Activated naive CD8-positive, alpha-beta T cell treated with anti-CD3 and anti-CD28 coated beads for 36 hours (primary cell): ENCODE measurements around the gene NOPCHAP1. TPM values are rescaled to one million over a fixed set of nuclear protein-coding genes. Genes with fewer than 3 reads are reported as not detected.

Experiments used
- DNase-seq: peaks from one replicate; pipeline ENCODE4 v3.0.0; 2021
- H3K27ac Mint-ChIP-seq: one replicate; pipeline ENCODE4 v1.8.0; 2022; ENCODE audit warnings: mild to moderate bottlenecking, moderate library complexity, mixed read lengths
- H3K27me3 Mint-ChIP-seq: one replicate; pipeline ENCODE4 v1.8.0; 2022; ENCODE audit warnings: mild to moderate bottlenecking, mixed read lengths
- H3K36me3 Mint-ChIP-seq: one replicate; pipeline ENCODE4 v1.8.0; 2021; ENCODE audit warnings: mild to moderate bottlenecking, mixed read lengths
- H3K4me1 Mint-ChIP-seq: one replicate; pipeline ENCODE4 v1.8.0; 2021; ENCODE audit warnings: mixed read lengths
- H3K4me3 Mint-ChIP-seq: one replicate; pipeline ENCODE4 v1.8.0; 2022; ENCODE audit warnings: mild to moderate bottlenecking, moderate library complexity, mixed read lengths
- H3K9me3 Mint-ChIP-seq: one replicate; pipeline ENCODE4 v1.8.0; 2022; ENCODE audit warnings: mixed read lengths
- total RNA-seq, 2 experiments: library from RNA; stranded (reverse); gene quantifications; one replicate each; pipeline ENCODE4 v1.2.3, GENCODE V29; 2021

NOPCHAP1 gene
- total RNA-seq, 2 experiments from 2014 or later, result 42.1 to 42.3 TPM

DNA sequence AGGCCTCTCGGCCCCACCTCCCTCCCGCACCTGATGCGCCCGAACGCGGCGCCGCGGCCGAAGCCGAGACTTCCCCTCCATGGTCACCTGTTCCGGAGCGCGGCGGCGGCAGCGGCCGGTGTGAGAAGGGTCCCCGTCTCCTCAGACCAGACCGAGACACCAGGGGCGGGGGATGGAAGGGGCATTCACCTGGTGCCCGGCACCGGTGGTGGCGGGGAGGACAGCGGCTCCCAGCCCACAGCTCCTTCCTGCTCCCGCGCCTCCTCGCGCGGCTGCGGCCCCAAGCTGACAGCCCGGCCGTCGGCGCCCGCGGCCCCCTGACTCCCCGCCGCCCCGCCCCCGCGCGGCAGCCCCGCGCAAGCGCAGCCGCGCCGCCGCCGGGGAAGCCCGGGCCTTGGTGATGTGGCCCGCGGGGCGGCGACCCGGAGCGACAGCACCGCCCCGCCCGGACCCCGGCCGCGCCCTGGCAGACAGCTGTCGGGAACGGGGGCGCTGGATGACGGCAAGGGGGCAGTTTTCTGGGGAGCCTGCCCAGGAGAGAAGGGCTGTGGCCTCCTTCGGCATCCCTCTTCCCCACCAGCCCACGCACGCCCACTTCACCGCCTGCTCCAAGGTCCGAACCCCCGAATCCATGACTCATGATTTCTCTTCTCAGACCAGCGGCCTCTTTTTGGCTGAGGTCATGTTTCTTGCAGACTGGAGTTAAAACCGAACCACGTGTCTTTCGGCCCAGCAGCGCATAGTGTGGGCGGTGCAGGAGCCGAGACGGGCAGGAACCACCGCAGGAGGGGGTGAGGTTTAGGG lies 27.9 kb upstream of the NOPCHAP1 start, which contains the start of gene SLC41A2:
SLC41A2 (minus strand) TSS at position 290 of the 804 bp plus-strand sequence. CDS start 29,763 bp downstream, outside the sequence.
- Mint-ChIP-seq H3K4me1 (peaks cover 27% of the 10 kb centered on the region), H3K27ac (peak within 1 kb of the TSS; percentile 85), H3K27me3 (peaks cover 33% of the 10 kb centered on the region), H3K4me3 (peak within 1 kb of the TSS; percentile 84), H3K36me3 (no peaks in the 10 kb centered on the region), H3K9me3 (no peaks in the 10 kb centered on the region)
- DNase-seq, result peak; percentile 89

DNA sequence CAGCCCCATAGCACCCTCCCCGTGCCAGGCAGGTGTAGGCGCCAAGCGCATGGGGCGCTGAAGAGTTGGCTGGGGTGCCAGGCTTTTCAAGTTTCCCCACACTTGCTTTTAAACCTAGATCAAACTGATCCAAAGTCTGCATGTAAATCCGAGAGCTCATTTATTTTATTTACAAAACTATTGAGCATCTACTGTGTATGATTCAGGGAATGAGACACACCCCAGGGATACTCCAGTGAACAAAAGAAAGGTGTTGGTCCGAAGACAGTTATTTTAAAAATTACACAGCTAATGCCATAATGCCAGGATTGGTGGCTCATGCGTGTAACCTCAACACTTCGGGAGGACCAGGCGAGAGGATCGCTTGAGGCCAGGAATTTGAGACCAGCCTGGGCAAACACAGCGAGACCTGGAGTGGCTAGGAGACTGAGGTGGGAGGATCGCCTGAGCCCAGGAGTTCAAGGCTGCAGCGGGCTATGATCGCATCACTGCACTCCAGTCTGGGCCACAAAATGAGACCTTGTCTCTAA lies 27.2 kb upstream of the NOPCHAP1 start:
- Mint-ChIP-seq H3K4me3 (peak overlapping the region; percentile 84), H3K36me3 (no peaks in the 10 kb centered on the region), H3K4me1 (peaks cover 25% of the 10 kb centered on the region), H3K27ac (peak overlapping the region; percentile 85), H3K27me3 (peaks cover 26% of the 10 kb centered on the region), H3K9me3 (no peaks in the 10 kb centered on the region)
- no peak for DNase-seq

DNA sequence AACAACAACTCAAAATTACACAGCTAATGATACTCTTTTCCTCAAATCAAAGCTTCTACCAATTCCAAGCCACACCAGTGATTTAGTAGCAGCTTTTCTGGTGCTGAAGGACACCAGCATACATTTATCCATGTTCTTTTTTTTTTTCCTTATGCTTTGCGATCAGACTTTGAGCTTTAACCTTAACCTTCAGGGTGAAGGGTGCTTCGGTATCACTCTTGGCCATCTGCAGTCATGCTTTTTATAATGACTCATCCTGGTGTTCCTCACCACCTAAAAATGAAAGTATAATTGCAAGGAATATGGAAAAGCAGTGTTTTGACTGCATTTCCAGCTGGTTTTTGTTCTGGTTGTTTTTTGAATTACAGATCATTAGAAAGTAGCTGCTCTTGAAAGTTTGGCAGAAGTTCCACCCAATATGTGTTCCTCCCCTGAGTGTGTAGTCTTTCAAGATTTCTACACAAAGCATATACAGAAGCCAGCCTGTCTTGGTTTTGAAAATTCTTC lies 26.7 kb upstream of the NOPCHAP1 start:
- H3K9me3 Mint-ChIP-seq, result no peaks in the 10 kb centered on the region
- no peaks in the 10 kb centered on the region for H3K36me3 Mint-ChIP-seq
- peaks cover 24% of the 10 kb centered on the region for H3K27me3 Mint-ChIP-seq
- no peak overlapping the region for H3K27ac Mint-ChIP-seq
- DNase-seq, result no peak
- H3K4me3 Mint-ChIP-seq, result no peak overlapping the region
- peaks cover 25% of the 10 kb centered on the region for H3K4me1 Mint-ChIP-seq

DNA sequence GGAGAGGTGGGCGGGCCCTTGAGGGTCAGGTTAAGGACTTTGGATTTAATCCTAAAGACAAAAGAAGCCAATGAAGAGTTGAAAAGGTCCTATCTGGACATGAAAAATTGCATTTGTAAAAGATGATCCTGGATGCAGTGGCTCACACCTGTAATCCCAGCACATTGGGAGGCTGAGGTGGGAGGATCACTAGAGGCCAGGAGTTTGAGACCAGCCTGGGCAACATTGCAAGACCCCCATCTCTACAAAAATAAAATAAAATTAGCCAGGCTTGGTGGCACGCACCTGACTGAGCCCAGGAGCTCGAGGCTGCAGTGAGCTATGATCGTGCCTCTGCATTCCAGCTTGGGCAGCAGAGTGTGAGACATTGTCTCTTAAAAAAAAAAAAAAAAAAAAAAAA lies 25.7 kb upstream of the NOPCHAP1 start:
- H3K36me3 Mint-ChIP-seq, result no peaks in the 10 kb centered on the region
- peaks cover 25% of the 10 kb centered on the region for H3K4me1 Mint-ChIP-seq
- H3K27ac Mint-ChIP-seq, result no peak overlapping the region
- peaks cover 21% of the 10 kb centered on the region for H3K27me3 Mint-ChIP-seq
- H3K9me3 Mint-ChIP-seq, result no peaks in the 10 kb centered on the region
- DNase-seq, result no peak
- no peak overlapping the region for H3K4me3 Mint-ChIP-seq

DNA sequence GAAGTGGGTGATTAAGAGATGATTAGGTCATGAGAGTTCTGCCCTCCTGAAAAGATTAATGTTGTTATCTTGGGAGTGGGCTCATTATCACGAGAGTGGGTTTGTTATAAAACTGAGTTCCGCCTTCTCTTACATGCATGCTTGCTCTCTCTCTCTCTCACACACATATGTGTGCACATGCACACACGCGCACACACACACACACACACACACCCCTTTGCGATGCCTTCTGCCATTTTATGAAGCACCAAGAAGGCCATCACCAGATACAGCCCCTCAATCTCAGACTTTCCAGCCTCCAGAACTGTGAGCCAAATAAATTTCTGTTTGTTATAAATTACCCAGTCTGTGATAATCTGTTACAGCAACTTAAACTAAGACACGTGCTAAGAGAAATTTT lies 22.4 kb upstream of the NOPCHAP1 start:
- Mint-ChIP-seq H3K27ac (no peak overlapping the region), H3K9me3 (no peaks in the 10 kb centered on the region), H3K27me3 (peaks cover 9% of the 10 kb centered on the region), H3K4me3 (no peak overlapping the region), H3K4me1 (peaks cover 12% of the 10 kb centered on the region), H3K36me3 (no peaks in the 10 kb centered on the region)
- DNase-seq, result no peak

DNA sequence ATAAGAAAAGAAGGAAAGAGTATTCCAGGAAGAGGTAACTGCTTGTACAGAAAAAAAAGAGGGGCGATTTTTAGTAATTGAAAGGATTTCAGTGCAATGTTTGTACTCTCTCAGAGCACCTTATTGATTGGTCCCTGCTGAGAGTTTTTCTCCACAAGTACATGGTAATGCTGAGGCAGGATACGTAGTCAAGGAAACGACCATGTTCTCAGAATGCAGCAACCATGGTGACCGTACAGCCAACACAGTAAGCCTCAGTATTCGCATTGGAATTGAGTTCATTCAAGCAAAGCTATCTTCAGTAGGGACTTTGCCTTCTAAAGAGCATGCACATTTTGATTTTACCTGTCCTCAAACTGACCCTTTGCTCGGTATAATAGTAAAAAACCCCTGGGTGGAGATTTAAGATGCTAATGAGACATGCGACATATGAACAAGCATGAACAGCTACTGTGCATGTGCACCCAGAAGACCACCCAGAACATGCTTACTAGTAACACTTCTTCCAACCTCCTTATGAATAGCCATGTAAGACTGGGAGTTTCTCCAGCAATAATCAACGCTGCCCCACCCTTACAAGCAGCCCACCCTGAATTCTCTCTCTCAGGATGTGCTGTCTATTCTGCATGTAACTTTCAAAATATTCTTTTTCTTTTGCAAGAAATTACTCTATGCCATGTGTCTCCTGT lies 21.8 kb upstream of the NOPCHAP1 start:
- peaks cover 7% of the 10 kb centered on the region for H3K4me1 Mint-ChIP-seq
- peaks cover 9% of the 10 kb centered on the region for H3K27me3 Mint-ChIP-seq
- H3K27ac Mint-ChIP-seq, result no peak overlapping the region
- no peak overlapping the region for H3K4me3 Mint-ChIP-seq
- no peak for DNase-seq
- H3K9me3 Mint-ChIP-seq, result no peaks in the 10 kb centered on the region
- no peaks in the 10 kb centered on the region for H3K36me3 Mint-ChIP-seq

DNA sequence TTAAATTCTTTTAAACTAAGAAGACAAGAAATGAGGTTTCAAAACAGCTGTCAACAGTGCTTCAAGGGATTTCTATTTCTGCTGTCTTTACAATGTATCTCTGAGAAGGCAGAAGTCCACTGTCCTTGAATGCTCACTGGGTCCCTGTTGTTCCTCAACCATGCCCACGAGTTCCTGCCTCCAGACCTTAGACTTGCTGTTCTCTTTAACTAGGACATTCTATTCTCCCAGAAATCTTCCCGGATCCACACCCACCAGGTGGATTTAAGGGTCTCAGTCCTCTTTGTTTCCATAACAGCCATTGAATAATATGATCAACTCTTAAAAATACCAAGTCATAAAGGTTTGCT lies 21.3 kb upstream of the NOPCHAP1 start:
- Mint-ChIP-seq H3K27me3 (peaks cover 9% of the 10 kb centered on the region), H3K36me3 (no peaks in the 10 kb centered on the region), H3K27ac (no peak overlapping the region), H3K9me3 (no peaks in the 10 kb centered on the region), H3K4me3 (no peak overlapping the region), H3K4me1 (peaks cover 3% of the 10 kb centered on the region)
- DNase-seq, result no peak

DNA sequence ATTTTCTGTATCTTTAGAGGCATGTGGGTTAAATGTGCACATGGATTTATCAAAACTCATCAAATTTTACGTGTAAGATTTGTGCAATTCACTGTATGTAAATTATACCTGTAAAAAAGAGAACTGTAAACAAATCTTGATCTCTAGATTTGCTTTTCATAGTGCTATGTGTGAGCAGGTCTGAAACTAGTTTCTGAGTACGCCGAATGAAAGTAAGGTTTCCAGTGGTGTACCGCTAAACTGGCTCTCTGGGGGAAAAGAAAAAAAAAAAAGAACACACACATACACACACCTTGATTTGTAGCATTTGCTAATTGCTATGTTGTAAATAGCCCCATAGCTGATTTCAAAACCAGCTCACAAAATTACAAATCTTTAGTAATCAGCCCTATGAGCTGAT lies 19.4 kb upstream of the NOPCHAP1 start:
- Mint-ChIP-seq H3K36me3 (no peaks in the 10 kb centered on the region), H3K9me3 (no peaks in the 10 kb centered on the region), H3K4me3 (no peak overlapping the region), H3K4me1 (peaks cover 4% of the 10 kb centered on the region), H3K27me3 (peaks cover 4% of the 10 kb centered on the region), H3K27ac (no peak overlapping the region)
- DNase-seq, result no peak

DNA sequence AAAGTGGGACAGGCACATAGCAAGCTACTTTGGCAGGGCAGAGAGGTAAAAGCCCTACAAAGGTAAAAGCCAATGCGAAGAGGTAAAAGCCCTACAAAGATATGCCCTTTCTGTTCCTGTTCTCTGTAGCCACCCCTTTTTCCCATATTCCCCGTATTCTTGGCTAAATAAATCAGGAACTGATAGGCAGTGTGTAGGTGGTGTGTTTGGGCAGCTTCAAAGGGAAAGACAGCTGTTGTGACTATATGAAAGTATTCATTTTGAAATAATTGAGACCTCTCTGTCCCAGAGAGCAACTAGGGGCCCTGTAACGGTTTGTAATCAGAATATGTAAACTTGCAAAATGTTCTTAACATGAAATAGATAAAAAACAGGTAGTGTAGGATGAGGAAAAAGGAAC lies 16.8 kb upstream of the NOPCHAP1 start:
- Mint-ChIP-seq H3K4me1 (peaks cover 4% of the 10 kb centered on the region), H3K36me3 (no peaks in the 10 kb centered on the region), H3K4me3 (no peak overlapping the region), H3K27ac (no peak overlapping the region), H3K9me3 (no peaks in the 10 kb centered on the region), H3K27me3 (peaks cover 4% of the 10 kb centered on the region)
- no peak for DNase-seq

DNA sequence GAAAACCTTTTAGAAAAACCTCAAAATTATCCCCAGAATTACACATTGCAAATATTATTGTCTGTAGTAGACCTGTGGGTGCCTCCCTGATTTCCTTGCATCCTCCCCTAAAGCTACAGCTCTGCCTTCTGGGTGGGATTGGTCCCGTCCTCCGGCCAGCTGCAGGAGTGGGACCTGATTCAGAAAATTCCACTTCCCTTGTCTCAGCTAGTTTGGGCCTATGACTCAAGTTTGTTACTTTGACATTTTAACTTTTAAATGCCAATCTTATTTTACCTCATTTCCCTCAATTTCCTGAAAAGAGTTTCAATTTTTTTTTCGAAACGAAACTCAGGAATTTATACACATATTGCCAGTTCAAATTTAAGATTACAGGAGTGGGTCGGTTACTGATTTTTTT lies 14.8 kb upstream of the NOPCHAP1 start:
- peaks cover 2% of the 10 kb centered on the region for H3K27me3 Mint-ChIP-seq
- H3K36me3 Mint-ChIP-seq, result no peaks in the 10 kb centered on the region
- no peak overlapping the region for H3K4me3 Mint-ChIP-seq
- H3K9me3 Mint-ChIP-seq, result no peaks in the 10 kb centered on the region
- peaks cover 14% of the 10 kb centered on the region for H3K4me1 Mint-ChIP-seq
- no peak for DNase-seq
- peak overlapping the region; percentile 20 for H3K27ac Mint-ChIP-seq

DNA sequence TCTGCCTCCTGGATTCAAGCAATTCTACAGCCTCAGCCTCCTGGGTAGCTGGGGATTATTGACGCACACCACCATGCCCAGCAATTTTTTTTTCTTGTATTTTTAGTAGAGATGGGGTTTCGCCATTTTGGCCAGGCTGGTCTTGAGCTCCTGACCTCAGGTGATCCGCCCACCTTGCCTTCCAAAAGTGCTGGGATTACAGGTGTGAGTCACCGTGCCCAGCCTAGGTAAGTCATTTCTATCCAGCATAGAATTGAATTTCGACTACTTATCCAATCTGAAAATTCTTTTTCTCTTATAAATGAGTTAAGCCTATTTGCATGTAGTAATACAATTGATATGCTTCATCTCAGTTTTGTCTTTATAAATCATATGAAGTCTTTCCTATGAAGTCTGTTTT lies 12.9 kb upstream of the NOPCHAP1 start:
- no peak overlapping the region for H3K27ac Mint-ChIP-seq

DNA sequence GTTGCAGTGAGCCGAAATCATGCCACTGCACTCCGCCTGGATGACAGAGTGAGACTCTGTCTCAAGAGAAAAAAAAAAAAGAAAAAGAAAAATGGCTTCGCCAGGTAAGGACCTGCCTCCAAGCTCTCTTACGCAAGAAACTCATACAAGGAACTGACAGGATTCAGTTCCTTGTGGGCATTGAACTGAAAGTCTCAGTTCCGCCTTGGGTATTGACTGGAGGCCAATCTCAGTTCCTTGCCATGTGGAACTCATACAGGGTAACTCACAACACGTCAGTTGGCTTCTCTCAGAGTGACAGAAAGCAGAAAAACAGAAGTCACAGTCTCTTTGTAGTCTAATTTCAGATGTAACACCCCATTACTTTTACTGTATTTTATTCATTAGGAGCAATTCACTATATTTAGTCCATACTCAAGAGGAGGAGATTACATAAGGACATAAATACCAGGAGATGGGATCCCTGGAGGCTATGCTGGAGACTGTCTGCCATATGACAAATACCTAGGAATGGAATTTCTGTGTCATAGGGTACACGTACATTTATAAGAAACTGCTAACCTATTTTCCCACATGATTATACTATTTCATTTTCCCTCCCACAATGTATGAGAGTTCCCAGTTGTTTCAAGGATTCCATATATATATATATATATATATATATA lies 11.4 kb upstream of the NOPCHAP1 start:
- no peak overlapping the region for H3K4me3 Mint-ChIP-seq
- H3K9me3 Mint-ChIP-seq, result no peaks in the 10 kb centered on the region
- DNase-seq, result no peak
- H3K36me3 Mint-ChIP-seq, result no peaks in the 10 kb centered on the region
- H3K4me1 Mint-ChIP-seq, result peaks cover 14% of the 10 kb centered on the region
- H3K27ac Mint-ChIP-seq, result no peak overlapping the region
- H3K27me3 Mint-ChIP-seq, result no peaks in the 10 kb centered on the region

More for the DNA sequence above, 12.9 kb upstream of the NOPCHAP1 start:
- no peaks in the 10 kb centered on the region for H3K27me3 Mint-ChIP-seq
- H3K4me3 Mint-ChIP-seq, result no peak overlapping the region
- DNase-seq, result no peak
- H3K9me3 Mint-ChIP-seq, result no peaks in the 10 kb centered on the region
- peaks cover 14% of the 10 kb centered on the region for H3K4me1 Mint-ChIP-seq
- H3K36me3 Mint-ChIP-seq, result no peaks in the 10 kb centered on the region

DNA sequence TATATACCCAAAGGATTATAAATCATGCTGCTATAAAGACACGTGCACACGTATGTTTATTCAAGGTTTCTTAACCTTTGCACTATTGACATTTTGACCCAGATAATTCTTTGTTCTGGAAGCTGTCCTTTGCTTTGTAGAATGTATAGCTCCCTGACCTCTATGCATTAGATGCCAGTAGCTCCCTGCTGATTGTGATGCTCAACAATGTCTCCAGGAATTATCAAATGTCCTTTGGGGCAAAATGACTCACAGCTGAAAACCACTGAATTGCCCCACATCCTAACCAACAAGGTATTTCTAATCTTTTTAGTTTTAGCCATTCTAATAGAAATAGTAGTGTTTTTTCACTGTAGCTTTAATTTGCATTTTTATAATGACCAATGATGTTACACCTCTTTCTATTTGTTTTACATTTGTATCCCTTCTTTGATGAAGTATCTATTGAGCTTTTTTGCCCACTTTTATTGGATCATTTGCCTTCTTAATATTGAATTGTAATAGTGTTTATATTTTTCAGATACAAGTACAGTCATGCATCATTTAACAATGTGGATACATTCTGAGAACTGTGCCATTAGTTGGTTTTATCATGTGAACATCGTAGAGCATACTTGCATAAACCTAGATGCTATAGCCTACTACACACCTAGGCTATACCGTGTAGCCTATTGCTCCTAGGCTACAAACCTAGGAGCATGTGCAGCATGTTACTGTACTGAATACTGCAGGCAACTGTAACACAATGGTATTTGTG lies 10.4 kb upstream of the NOPCHAP1 start:
- Mint-ChIP-seq H3K4me1 (peaks cover 14% of the 10 kb centered on the region), H3K4me3 (no peak overlapping the region), H3K9me3 (no peaks in the 10 kb centered on the region), H3K27me3 (no peaks in the 10 kb centered on the region), H3K27ac (no peak overlapping the region), H3K36me3 (no peaks in the 10 kb centered on the region)
- DNase-seq, result no peak

DNA sequence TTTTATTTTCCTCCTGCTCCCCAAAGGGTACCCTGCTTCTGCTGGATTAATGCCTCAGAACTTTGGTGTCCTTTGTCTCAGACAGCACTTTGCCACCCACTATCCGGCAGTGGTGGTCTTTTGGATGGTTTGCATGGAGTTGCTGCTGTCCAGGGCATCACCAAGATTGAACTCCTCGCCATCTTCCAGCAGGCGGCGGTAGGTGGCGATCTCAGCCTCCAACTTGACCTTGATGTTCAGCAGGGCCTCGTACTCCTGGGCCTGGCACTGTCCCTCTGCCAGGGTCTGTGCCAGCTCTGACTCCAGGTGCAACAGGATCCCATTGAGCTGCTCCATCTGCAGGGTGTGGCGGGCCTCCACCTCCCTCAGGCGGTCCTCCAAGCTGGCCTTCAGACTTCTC lies 9.4 kb upstream of the NOPCHAP1 start:
- no peak for DNase-seq
- H3K4me1 Mint-ChIP-seq, result peaks cover 10% of the 10 kb centered on the region
- H3K4me3 Mint-ChIP-seq, result no peak overlapping the region
- no peaks in the 10 kb centered on the region for H3K36me3 Mint-ChIP-seq
- no peaks in the 10 kb centered on the region for H3K27me3 Mint-ChIP-seq
- no peak overlapping the region for H3K27ac Mint-ChIP-seq
- no peaks in the 10 kb centered on the region for H3K9me3 Mint-ChIP-seq
